HG03135 (cell line): ENCODE data around the gene PINLYP.

Source experiments
- ATAC-seq: cut with Tn5 transposase; IDR thresholded peaks from one replicate; pipeline ENCODE4 v1.9.1; 2021; ENCODE audit warnings: mild to moderate bottlenecking, moderate library complexity; ENCODE audit not compliant: unreplicated experiment

Gene PINLYP

GRCh38 chr19:43575156-43575950 is at the start of gene PINLYP, which contains the start of gene XRCC1:
Gene PINLYP, plus strand, starts transcription at chr19:43575801. Its CDS starts 1,391 bp downstream, at chr19:43577192.
Gene XRCC1, minus strand, starts transcription at chr19:43575527. Its CDS starts 69 bp downstream, at chr19:43575458.
- ATAC-seq, result peak; percentile 97

DNA sequence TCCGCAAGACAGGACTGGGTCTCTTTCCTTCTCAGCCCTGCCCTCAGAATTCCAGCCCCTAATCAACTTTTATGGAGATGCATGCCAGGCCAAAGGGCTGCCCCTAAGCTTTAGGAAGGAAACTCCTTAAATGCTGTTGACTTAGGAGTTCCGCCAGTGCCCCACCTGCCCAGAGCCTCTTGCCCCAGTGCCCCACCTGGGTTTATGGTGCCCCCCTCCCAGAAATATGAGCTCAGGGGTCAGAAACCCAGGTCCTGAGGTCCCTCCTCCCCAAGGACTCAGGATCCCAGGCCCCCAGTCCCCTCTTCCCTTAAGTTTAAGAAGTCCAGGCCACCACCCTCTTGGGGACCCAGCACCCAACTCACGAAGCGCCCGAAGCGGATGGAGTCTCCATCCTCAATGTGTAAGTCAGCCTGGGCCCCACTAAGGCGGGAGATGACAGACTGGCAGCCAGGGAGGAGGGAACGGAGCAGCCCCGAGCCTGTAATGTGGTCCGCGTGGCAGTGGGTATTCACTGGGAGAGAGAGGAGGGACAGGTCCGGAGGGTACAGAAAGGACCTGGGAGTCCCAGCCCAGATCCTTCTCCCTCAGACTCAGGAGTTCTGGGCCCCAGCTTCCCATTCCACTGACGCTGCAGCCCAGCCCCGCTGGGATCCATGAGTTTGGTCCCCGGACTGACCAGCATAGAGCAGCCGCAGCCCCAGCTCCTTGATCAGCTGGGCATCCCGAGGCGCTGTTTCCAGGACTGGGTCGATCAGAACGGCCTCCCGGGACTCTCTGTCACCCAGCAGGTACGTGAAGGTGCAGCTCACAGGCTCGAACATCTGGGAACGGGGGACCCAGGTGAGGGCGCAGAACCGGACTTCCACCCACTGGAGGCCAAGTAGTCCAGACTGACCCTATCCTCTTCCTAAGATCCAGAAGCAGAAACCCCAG is 49.5 kb upstream of the PINLYP start:
- ATAC-seq, result no peak

GRCh38 chr19:43526884-43527859 is 48.4 kb upstream of the PINLYP start, which contains the start of gene ETHE1:
Gene ETHE1, minus strand, starts transcription at chr19:43527201. Its CDS starts 24 bp downstream, at chr19:43527177.
- peak; percentile 65 for ATAC-seq

DNA sequence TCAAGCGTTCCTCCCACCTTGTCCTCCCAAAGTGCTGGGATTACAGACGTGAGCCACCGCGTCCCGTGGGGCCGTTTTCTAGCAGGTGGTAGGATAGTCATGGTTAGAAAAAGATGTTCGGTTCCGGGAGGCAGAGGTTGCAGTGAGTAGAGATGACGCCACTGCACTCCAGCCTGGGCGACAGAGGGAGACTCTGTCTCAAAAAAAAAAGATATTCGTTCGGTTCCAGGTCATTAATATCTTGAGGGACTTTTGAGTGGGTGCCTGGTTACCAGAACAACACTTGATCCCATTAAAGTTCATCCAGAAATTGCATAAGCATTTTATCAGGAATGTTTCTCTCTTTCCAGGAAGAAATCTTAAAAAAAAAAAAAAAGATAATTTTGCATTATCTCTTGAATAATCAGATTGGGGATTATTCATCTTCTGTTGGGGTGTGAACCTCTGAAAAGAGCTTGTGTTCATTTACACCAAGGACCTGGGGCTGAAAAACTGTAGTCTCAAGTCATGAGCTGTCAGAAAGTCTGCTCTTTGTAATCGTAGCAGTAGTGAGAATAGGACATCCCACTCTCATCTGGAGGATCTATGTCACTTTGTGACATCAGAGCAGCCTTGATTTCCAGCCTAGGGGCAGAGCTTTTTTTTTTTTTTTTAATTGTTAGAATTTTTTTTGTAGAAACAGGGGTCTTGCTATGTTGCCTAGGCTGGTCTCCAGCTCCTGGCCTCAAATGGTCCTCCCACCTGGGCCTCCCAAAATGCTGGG is 47.6 kb upstream of the PINLYP start:
- ATAC-seq, result no peak

GRCh38 chr19:43532571-43532961 is 43.0 kb upstream of the PINLYP start:
- no peak for ATAC-seq

- peak; percentile 50 for ATAC-seq
These were observed 42.5 kb upstream of the PINLYP start, which contains the start of gene ZNF575 for GRCh38 chr19:43532962-43533545. Gene ZNF575, plus strand, starts transcription at chr19:43533188. Its CDS starts 1,235 bp downstream, at chr19:43534423.

- peak; percentile 60 for ATAC-seq
These were observed 41.9 kb upstream of the PINLYP start for GRCh38 chr19:43533546-43534304.

GRCh38 chr19:43534305-43534815 is 41.2 kb upstream of the PINLYP start:
- no peak for ATAC-seq

- no peak for ATAC-seq
These were observed 40.5 kb upstream of the PINLYP start for GRCh38 chr19:43534816-43535761.

DNA sequence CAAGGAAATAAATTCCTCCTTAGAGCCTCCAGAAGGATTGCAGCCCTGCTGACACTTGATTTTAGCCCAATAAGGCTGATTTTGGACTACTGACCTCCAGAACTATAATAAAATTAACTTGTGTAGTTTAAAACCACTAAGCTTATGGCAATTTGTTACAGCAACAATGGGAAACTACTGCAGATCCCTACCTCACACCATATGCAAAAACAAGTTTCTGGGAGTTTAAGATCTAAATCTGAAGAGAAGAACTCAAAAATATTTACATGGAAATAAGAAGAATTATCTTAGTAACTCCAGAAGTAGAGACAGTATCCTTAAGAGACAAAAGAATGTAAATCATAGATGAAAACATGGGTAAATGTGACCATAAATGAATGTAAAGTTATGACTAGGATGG is 36.7 kb upstream of the PINLYP start:
- ATAC-seq, result no peak

DNA sequence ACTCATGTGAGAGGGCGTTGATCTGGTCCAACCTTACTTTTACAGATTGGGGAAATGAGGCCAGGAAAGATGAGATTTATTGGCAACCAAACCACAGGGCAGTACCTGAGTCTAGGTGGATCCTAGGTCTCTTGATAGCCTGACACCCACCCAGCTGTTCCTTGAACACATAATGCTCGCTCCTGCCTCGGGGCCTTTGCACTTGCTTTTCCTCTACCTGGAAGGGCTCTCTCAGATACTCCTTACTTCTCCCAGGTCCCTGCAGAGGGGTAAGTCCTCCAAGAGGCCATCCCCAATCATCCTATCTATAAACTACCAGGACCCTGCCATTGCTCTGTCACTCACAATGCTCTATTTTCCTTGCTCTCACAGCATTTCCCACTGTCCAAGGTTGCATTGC is 35.2 kb upstream of the PINLYP start:
- no peak for ATAC-seq

DNA sequence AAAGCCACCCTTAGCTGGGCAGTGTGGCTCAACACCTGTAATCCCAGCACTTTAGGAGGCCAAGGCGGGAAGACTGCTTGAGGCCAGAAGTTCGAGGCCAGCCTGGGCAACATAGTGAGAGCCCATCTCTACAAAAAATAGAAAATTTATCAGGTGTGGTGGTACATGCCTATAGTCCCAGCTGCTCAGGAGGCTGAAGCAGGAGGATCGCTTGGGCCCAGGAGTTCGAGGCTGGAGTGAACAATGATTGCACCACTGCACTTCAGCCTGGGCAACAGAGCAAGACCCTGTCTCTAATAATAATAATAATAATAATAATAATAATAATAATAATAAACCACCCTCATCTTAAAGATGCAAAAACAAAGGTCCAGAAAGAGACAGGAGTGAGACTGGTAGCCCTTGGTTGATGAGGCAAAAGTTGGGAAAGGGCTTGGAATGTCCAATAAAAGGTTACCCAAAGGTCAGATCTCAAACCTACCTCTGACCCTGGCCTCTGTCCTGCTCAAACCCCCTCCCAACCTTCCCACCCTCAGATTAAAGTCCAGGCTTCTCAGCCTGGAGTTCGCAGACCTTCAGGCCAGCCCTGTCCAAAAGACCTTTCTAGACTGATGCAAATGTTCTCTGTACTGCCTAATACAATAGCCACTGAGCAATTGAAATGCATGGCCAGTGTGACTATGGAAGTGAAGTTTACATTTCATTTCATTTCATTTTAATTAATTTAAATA is 33.5 kb upstream of the PINLYP start:
- no peak for ATAC-seq

- ATAC-seq, result no peak
These were observed 31.5 kb upstream of the PINLYP start for GRCh38 chr19:43544077-43544476.

DNA sequence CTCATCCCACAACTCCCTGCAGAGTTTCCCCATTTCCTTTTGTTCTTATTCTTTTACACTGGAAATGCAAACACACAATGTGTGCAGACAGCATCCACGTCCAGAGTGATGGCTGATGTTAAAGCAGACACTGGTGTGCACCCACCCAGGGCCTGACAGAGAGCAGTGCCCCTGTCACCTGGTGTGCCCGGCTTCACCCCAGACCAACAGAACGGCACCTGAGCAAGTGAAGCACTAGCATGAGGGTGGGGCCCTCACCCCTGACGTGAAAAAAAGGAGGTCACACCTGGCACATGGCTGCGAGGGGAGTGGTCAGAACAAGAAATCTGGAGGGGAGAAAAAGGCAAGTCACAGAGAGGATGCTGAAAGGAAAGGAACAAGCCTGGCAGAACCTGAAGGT is 30.3 kb upstream of the PINLYP start:
- no peak for ATAC-seq

DNA sequence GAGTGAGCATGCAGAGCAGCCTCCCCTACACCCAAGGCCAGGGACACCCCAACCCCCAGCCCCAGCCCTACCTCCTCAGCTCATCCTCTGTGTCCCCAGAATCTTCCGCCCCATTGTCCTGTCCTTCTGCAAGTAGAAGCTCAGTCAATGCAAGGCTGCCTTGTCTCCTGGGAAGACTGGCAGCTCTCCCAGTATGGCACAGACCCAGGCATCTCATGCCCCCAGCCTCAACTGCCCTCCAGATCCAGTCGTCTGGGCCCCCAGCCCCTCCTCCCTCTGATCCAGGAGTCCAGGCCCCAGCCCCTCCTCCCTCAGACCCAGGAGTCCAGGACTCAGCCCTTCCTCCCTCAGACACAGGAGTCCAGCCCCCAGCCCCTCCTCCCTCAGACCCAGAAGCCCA is 29.6 kb upstream of the PINLYP start:
- ATAC-seq, result no peak

DNA sequence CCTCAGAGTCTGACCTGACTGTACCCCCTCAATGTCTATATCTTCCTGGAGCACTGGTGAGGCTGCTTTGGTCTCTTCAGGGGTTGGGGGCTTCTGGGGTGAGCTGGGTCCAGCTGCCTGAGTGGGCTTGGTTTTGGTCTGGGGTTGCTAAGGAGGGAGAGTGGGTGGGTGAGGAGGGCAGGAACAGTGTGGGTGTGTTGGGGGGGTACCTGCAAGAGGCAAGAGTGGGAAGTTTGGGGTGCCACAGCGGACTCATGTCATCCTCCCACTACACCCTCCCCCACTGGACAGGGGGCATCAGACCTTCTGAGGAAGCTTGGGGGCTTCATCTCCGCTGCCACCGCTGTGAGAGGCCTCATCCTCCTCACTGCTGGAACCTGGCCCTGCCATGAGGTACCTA is 29.0 kb upstream of the PINLYP start:
- no peak for ATAC-seq
